HG03064 (cell line): ENCODE results near the gene QPCT.
"Not testable (repeated sequence)": the region's sequence is repeated elsewhere in the genome, so short reads cannot be mapped to it uniquely, and the experiment has no call there.

Source experiments
- ATAC-seq: cut with Tn5 transposase; IDR thresholded peaks from one replicate; pipeline ENCODE4 v1.9.1; 2021; ENCODE audit warnings: low read depth; ENCODE audit not compliant: unreplicated experiment

The QPCT gene

GRCh38 chr2:37344453-37345361, at the start of gene QPCT:
TSS of gene QPCT (plus strand) at chr2:37344630. CDS start at chr2:37344732, 102 bp downstream.
- peak; percentile 52 for ATAC-seq

- ATAC-seq: not testable (repeated sequence)
These were observed 49.6 kb upstream of the QPCT start for GRCh38 chr2:37294858-37295257.

- no peak for ATAC-seq
These were observed 48.9 kb upstream of the QPCT start for GRCh38 chr2:37295469-37296073.

- ATAC-seq: no peak
These were observed 46.8 kb upstream of the QPCT start for GRCh38 chr2:37297632-37298031.

- ATAC-seq: no peak
These were observed 44.3 kb upstream of the QPCT start for GRCh38 chr2:37300146-37300545.

GRCh38 chr2:37300578-37300977, 43.9 kb upstream of the QPCT start:
- no peak for ATAC-seq

- no peak for ATAC-seq
These were observed 43.0 kb upstream of the QPCT start for GRCh38 chr2:37301408-37301807.

GRCh38 chr2:37302701-37303252, 41.7 kb upstream of the QPCT start:
- ATAC-seq: no peak

- ATAC-seq: no peak
These were observed 38.4 kb upstream of the QPCT start for GRCh38 chr2:37306024-37306423.

- ATAC-seq: no peak
These were observed 36.9 kb upstream of the QPCT start for GRCh38 chr2:37307500-37307899.

GRCh38 chr2:37315364-37315763, 29.1 kb upstream of the QPCT start:
- no peak for ATAC-seq

- no peak for ATAC-seq
These were observed 28.2 kb upstream of the QPCT start for GRCh38 chr2:37316181-37316580.

- ATAC-seq: no peak
These were observed 26.7 kb upstream of the QPCT start for GRCh38 chr2:37317746-37318145.

GRCh38 chr2:37318401-37318800, 26.0 kb upstream of the QPCT start:
- peak; percentile 70 for ATAC-seq

- no peak for ATAC-seq
These were observed 24.4 kb upstream of the QPCT start for GRCh38 chr2:37319754-37320609.

- ATAC-seq: no peak
These were observed 23.3 kb upstream of the QPCT start for GRCh38 chr2:37321029-37321682.

GRCh38 chr2:37322368-37322767, 22.1 kb upstream of the QPCT start:
- ATAC-seq: no peak

GRCh38 chr2:37323176-37323780, 21.2 kb upstream of the QPCT start:
- no peak for ATAC-seq

GRCh38 chr2:37323781-37324535, 20.5 kb upstream of the QPCT start:
- peak; percentile 29 for ATAC-seq
